Stomach (tissue), 4 donors: ENCODE measurements around the gene OR14I1.

Experiments used
- EP300 ChIP-seq: sonication (generic); formaldehyde crosslinking; IDR thresholded peaks from one replicate; pipeline ENCODE4 v1.6.1; 2017; ENCODE audit warnings: antibody characterized with exemption
- POLR2A ChIP-seq, 4 donors: fragments of 450-650 bp; IDR thresholded peaks; one replicate each; pipeline ENCODE4 v1.6.1; 2016; ENCODE audit warnings: antibody characterized with exemption in 4 of 4, control low read depth in 2 of 4, mild to moderate bottlenecking in 1 of 4, moderate library complexity in 1 of 4
- TF ChIP-seq, protein P1 (sequence below), 7 experiments: fragments of 450-650 bp in 4 of 7; fragments of 200-600 bp in 3 of 7; sonication (generic) in 3 of 7; IDR thresholded peaks; one replicate each; pipeline ENCODE4 v1.5.1; 2016 to 2019; ENCODE audit warnings: antibody characterized with exemption in 7 of 7, control low read depth in 2 of 7, mild to moderate bottlenecking in 1 of 7

DNA sequence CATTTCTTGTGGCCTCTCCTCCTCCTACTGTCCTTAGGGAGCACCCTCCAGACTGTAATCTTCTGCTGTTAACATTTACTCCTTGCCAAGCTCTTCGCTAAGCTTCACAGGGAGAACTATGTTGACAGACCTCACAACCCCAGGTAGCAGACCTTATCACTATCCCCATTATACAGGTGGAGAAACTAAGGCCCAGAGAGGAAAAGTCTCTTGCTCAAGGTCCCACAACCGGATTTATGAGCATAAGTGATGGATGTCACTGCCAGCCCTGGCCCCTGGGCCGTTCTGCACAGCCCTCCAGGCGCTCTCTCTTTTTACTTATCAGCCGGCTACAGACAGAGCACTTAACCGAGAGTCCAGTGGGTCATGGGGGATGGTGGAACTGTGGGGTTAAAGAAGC lies 34.9 kb upstream of the OR14I1 start:
- TF ChIP-seq, protein P1, sequence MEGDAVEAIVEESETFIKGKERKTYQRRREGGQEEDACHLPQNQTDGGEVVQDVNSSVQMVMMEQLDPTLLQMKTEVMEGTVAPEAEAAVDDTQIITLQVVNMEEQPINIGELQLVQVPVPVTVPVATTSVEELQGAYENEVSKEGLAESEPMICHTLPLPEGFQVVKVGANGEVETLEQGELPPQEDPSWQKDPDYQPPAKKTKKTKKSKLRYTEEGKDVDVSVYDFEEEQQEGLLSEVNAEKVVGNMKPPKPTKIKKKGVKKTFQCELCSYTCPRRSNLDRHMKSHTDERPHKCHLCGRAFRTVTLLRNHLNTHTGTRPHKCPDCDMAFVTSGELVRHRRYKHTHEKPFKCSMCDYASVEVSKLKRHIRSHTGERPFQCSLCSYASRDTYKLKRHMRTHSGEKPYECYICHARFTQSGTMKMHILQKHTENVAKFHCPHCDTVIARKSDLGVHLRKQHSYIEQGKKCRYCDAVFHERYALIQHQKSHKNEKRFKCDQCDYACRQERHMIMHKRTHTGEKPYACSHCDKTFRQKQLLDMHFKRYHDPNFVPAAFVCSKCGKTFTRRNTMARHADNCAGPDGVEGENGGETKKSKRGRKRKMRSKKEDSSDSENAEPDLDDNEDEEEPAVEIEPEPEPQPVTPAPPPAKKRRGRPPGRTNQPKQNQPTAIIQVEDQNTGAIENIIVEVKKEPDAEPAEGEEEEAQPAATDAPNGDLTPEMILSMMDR (IDR thresholded peaks at IDR 0.05): no peak
- TF ChIP-seq POLR2A (IDR thresholded peaks at IDR 0.05): no peak
- no peak for TF ChIP-seq EP300
